KOPT-K1 (cell line): Measurements from ENCODE around the gene IL13RA1.

ENCODE experiments used
- H3K27ac ChIP-seq: fragments of 200-600 bp; sonication (generic); 2 replicates; pipeline ENCODE4 v1.5.1; 2016; ENCODE audit warnings: antibody characterized with exemption, mild to moderate bottlenecking, low read depth, low read length; ENCODE audit not compliant: poor library complexity, severe bottlenecking
- H3K36me3 ChIP-seq: fragments of 200-600 bp; sonication (generic); 2 replicates; pipeline ENCODE4 v1.5.1; 2017; ENCODE audit warnings: antibody characterized with exemption, mild to moderate bottlenecking, low read length, moderate library complexity; ENCODE audit not compliant: insufficient read depth
- H3K9me3 ChIP-seq: fragments of 200-600 bp; sonication (generic); 2 replicates; pipeline ENCODE4 v1.5.1; 2017; ENCODE audit warnings: antibody characterized with exemption, low read length, mild to moderate bottlenecking; ENCODE audit not compliant: insufficient read depth, poor library complexity, severe bottlenecking

Gene IL13RA1

GRCh38 chrX:118751950-118752783 is 24.8 kb downstream of the IL13RA1 start:
- Histone ChIP-seq H3K9me3 (no peaks in the 10 kb centered on the region), H3K36me3 (no peaks in the 10 kb centered on the region), H3K27ac (no peak overlapping the region)

GRCh38 chrX:118755633-118756032 is 28.2 kb downstream of the IL13RA1 start:
- Histone ChIP-seq H3K27ac (no peak overlapping the region), H3K9me3 (no peaks in the 10 kb centered on the region), H3K36me3 (no peaks in the 10 kb centered on the region)

- Histone ChIP-seq H3K9me3 (no peaks in the 10 kb centered on the region), H3K36me3 (no peaks in the 10 kb centered on the region), H3K27ac (no peak overlapping the region)
Observed at GRCh38 chrX:118756101-118756500, 28.7 kb downstream of the IL13RA1 start.

- Histone ChIP-seq H3K9me3 (no peaks in the 10 kb centered on the region), H3K27ac (no peak overlapping the region)
Observed at GRCh38 chrX:118758511-118758910, 31.1 kb downstream of the IL13RA1 start.

GRCh38 chrX:118760025-118760424 is 32.6 kb downstream of the IL13RA1 start:
- H3K27ac ChIP-seq, result no peak overlapping the region
- no peaks in the 10 kb centered on the region for H3K9me3 ChIP-seq

More at GRCh38 chrX:118758511-118758910, 31.1 kb downstream of the IL13RA1 start:
- H3K36me3 ChIP-seq, result no peaks in the 10 kb centered on the region

GRCh38 chrX:118761939-118762707 is 34.7 kb downstream of the IL13RA1 start:
- H3K36me3 ChIP-seq, result no peaks in the 10 kb centered on the region
- H3K27ac ChIP-seq, result no peak overlapping the region
- no peaks in the 10 kb centered on the region for H3K9me3 ChIP-seq

More at GRCh38 chrX:118760025-118760424, 32.6 kb downstream of the IL13RA1 start:
- no peaks in the 10 kb centered on the region for H3K36me3 ChIP-seq

GRCh38 chrX:118763489-118763888 is 36.1 kb downstream of the IL13RA1 start:
- no peaks in the 10 kb centered on the region for H3K36me3 ChIP-seq
- no peak overlapping the region for H3K27ac ChIP-seq
- no peaks in the 10 kb centered on the region for H3K9me3 ChIP-seq

- Histone ChIP-seq H3K36me3 (no peaks in the 10 kb centered on the region), H3K27ac (no peak overlapping the region), H3K9me3 (no peaks in the 10 kb centered on the region)
Observed at GRCh38 chrX:118764122-118764521, 36.7 kb downstream of the IL13RA1 start.

GRCh38 chrX:118770133-118770760 is 42.8 kb downstream of the IL13RA1 start:
- H3K9me3 ChIP-seq, result no peaks in the 10 kb centered on the region
- H3K36me3 ChIP-seq, result no peaks in the 10 kb centered on the region

GRCh38 chrX:118772051-118772450 is 44.6 kb downstream of the IL13RA1 start:
- Histone ChIP-seq H3K36me3 (no peaks in the 10 kb centered on the region), H3K27ac (no peak overlapping the region), H3K9me3 (no peaks in the 10 kb centered on the region)

More at GRCh38 chrX:118770133-118770760, 42.8 kb downstream of the IL13RA1 start:
- no peak overlapping the region for H3K27ac ChIP-seq

GRCh38 chrX:118773782-118774181 is 46.4 kb downstream of the IL13RA1 start:
- no peaks in the 10 kb centered on the region for H3K9me3 ChIP-seq
- H3K36me3 ChIP-seq, result no peaks in the 10 kb centered on the region
- H3K27ac ChIP-seq, result no peak overlapping the region

- Histone ChIP-seq H3K9me3 (no peaks in the 10 kb centered on the region), H3K36me3 (no peaks in the 10 kb centered on the region), H3K27ac (no peak overlapping the region)
Observed at GRCh38 chrX:118779581-118779980, 52.2 kb downstream of the IL13RA1 start.

GRCh38 chrX:118780509-118780908 is 53.1 kb downstream of the IL13RA1 start:
- Histone ChIP-seq H3K9me3 (no peaks in the 10 kb centered on the region), H3K36me3 (no peaks in the 10 kb centered on the region), H3K27ac (no peak overlapping the region)

- Histone ChIP-seq H3K27ac (no peak overlapping the region), H3K9me3 (no peaks in the 10 kb centered on the region), H3K36me3 (no peaks in the 10 kb centered on the region)
Observed at GRCh38 chrX:118780911-118781310, 53.5 kb downstream of the IL13RA1 start.
